RPMI7951 (cell line): ENCODE results near the gene PLPPR3. TPM values are rescaled to one million over a fixed set of nuclear protein-coding genes. Genes with fewer than 3 reads are reported as not detected.
"Not testable (repeated sequence)": the region's sequence is repeated elsewhere in the genome, so short reads cannot be mapped to it uniquely, and the experiment has no call there.

ENCODE experiments used
- DNase-seq: peaks from one replicate; pipeline ENCODE4 v3.0.0-alpha.2; 2012; ENCODE audit warnings: low read depth
- total RNA-seq: library from RNA; depleted of rRNA; stranded (reverse); fragments of >200 nt; shearing (Covaris generic); gene quantifications from 2 replicates; pipeline ENCODE4 v1.2.3, GENCODE V29; 2014

Gene PLPPR3
- total RNA-seq, 1 experiment from 2014 or later, result not detected

DNA sequence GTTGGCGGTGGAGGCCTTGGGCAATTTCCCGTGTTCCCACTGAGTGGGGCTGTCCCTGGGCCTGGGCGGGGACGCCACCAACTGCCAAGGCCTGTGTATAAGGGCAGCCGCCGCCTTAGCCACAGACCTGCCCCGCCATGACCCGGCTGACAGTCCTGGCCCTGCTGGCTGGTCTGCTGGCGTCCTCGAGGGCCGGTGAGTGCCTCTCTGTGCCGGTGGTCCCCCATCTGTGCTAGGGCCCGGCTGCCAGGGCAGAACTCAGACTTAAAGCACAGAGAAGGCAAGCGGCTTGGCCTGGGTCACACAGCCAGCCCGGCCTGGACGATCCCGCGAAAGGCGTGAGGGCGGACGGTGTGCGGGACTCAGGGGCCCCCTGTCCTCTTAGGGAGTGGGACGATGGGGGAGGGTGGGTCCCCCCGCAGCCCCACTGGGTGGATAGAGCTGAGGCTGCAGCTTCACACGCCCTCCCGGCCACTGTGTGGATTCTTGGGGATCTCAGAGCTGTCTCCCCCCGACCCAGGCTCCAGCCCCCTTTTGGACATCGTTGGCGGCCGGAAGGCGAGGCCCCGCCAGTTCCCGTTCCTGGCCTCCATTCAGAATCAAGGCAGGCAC is 6.1 kb upstream of the PLPPR3 start, which contains the start of gene AZU1:
Gene AZU1 (plus strand): TSS at position 128 of the 612 bp plus-strand sequence. CDS start 10 bp downstream, at position 138.
- DNase-seq, result no peak

DNA sequence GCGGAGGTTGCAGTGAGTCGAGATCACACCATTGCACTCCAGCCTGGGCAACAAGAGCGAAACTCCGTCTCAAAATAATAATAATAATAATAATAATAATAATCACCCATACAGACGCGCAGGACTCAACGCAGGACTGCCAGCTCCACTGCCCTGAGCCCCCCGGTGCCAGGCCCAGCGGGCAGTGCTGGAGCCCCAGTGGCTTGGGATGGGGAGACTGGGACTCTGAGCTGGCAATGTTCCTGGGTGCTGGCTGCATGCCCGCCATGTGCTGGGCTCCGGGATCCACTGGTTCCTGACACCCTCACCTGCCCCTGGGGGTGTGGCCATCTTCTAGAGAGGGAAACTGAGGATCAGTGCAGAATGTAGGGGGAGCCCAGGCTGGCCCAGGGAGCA is 5.6 kb upstream of the PLPPR3 start:
- no peak for DNase-seq

DNA sequence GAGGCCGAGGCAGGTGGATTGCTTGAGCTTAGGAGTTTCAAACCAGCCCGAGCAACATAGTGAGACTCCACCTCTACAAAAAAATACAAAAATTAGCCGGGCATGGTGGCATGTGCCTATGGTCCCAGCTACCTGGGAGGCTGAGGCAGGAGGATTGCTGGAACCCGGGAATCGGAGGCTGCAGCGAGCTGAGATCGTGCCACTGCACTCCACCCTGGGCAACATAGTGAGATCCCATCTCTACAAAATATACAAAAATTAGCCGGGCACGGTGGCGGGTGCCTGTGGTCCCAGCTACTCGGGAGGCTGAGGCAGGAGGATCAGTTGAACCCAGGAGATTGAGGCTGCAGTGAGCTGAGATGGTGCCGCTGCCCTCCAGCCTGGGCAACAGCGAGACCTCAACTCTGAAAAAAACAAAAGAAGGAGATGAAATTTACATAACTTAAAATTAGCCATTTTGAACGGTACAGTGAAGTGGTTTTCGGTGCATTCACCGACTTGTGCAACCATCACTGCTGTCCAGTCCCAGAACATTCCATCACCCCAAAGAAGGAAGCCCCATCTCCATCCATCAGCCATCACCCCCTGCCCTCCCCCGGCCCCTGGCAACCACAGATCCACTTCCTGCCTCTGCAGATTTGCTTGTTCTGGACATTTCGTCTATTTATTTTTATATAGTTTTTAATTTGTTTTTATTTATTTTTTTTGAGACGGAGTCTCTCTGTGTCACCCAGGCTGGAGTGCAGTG is 4.3 kb upstream of the PLPPR3 start:
- DNase-seq, result no peak

DNA sequence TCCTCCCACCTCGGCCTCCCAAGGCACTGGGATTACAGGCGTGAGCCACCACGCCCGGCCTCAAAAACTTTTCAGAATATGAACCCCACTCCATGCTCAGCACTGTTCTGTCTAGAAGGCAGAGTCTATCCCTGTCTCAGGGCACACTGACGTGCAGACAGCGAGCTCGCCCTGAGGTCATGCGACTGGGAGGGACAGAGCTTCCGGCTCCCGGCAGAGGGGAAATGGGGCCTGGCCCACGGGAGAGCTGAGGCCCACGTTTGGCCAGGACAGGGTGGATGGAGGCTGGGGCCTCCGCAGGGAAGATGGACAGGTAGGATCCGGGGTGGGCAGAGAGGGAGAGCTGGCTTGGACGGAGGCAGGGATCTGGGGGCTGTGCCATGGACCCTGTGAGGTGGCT is 3.1 kb upstream of the PLPPR3 start:
- DNase-seq, result no peak

DNA sequence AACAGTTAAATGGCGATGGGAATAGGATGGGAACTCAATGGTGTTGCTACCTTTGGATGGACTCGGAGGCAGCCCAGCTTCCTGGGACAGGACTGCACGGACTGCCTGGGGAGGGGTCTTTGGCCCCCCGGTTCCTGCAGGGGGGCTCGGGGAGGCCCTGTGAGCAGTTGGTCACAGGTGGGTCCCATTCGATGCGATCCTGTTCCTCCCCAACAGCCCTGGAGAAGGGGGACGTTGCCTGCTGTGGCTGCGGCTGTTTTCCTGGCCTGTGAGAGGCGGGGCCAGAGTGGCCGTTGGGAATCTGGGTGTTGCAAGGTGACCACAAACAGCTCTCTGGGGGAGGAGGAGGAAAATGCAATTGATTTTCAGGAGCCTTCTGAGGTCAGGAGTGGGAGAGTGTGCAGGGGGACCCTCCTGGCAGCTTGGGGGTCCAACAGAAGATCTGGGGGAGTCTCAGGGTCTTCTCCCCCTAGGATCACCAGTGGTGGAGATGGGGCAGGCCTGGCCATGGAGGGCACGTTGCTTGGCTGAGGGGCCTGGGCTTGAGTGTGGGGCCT is 1.9 kb upstream of the PLPPR3 start:
- peak; percentile 53 for DNase-seq

DNA sequence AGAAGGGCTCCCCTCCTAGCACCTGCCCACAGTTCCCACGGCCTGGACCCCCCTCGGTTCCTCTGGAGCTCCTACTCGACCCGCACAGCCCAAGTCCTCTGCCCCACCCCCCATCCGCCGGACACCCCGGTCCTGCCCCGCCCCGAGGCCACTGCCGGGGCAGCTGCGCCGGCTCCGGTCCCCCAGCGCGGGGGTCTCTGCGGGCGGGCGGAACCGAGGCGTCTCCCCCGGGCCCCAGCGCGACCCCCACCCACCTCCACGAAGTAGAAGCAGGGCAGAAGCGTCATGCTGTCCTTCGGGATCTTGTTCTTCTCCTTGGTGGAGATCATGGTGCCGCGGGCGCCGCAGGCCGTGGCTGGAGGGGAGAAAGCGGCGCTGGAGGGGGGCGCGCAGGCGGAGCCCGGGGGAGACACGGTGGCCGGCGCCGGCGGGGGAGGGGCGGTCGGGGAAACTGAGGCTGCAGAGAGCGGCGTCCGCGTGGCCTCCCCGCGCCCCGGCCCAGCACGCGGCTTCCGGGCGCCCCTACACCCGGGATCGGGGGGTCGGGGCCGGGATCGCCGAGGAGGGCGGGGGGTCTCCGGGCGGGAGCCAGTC is 427 bp downstream of the PLPPR3 start:
- DNase-seq, result no peak

DNA sequence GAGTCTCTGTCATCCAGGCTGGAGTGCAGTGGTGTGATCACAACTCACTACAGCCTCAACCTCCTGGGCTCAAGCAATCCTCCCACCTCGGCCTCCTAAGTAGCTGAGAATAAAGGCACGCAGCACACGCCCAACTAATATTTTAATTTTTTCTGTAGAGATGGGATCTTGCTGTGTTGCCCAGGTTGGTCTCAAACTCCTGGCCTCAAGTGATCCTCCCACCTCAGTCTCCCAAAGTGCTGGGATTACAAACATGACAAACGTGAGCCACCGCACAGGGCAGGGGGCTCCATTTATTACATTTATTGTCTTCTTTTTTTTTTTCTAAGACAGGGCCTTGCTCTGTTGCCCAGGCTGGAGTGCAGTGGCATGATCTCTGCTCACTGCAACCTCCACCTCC is 1.5 kb downstream of the PLPPR3 start:
- DNase-seq, result not testable (repeated sequence)

DNA sequence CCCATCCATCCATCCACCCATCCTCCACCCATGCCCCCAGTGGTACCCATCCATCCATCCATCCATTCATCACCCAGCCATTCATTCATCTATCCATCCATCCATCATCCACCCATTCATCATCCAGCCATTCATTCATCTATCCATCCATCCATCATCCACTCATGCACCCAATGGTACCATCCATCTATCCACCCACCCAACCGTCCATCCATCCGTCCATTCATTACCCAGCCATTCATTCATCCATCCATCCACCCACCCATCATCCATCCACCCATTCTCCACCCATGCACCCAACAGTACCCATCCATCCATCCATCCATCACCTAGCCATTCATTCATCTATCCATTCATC is 5.3 kb downstream of the PLPPR3 start:
- DNase-seq, result no peak

DNA sequence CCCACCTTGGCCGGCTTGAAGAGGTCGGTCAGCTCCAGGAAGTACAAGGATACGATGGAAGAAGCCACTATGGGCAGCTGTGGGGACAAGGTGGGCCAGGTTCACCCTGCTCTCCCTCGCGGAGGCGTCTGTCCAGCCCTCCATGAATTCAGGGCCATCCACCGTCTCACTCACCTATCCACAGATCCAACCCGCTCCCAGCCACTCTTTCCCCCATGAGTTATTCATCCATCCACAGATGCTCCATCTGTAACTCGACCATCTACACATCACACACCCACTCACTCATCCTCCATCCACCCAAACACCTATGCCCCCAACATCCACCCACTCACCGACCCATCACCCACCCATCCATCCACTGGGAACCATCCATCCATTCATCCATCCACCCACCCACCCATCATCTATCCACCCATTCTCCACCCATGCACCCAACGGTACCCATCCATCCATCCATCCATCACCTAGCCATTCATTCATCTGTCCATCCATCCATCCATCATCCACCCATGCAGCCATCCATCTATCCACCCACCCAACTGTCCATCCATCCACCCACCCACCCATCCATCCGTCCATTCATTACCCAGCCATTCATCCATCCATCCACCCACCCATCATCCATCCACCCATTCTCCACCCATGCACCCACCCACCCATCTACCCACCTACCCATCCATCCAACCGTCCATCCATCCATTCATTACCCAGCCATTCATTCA is 5.8 kb downstream of the PLPPR3 start:
- no peak for DNase-seq

DNA sequence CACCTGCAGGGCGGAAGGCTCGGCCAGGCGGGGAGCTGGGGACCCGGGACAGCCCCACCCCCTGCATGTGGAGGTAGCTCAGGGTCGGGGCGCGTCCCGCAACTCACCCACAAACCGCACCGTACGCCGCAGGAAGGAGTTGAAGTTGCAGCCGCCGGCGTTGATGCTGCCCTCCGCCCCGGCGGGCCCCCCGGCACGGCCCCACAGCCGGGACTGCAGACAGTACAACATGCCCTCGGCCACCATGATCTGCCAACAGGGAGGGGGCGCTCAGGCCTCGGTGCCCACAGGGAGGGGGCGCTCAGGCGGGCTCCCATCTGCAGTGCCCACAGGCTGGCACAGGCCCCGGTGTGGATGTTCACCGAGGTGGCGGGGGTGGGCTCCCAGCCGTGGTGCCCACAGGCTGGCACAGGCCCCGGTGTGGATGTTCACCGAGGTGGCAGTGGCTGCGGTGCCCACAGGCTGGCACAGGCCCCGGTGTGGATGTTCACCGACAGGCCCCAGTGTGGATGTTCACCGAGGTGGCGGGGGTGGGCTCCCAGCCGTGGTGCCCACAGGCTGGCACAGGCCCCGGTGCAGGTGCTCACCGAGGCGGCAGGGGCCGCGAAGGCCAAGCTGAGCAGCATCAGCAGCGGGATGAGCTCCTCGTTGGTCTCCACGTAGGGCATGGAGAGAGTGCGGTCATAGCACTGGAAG is 6.5 kb downstream of the PLPPR3 start:
- no peak for DNase-seq

DNA sequence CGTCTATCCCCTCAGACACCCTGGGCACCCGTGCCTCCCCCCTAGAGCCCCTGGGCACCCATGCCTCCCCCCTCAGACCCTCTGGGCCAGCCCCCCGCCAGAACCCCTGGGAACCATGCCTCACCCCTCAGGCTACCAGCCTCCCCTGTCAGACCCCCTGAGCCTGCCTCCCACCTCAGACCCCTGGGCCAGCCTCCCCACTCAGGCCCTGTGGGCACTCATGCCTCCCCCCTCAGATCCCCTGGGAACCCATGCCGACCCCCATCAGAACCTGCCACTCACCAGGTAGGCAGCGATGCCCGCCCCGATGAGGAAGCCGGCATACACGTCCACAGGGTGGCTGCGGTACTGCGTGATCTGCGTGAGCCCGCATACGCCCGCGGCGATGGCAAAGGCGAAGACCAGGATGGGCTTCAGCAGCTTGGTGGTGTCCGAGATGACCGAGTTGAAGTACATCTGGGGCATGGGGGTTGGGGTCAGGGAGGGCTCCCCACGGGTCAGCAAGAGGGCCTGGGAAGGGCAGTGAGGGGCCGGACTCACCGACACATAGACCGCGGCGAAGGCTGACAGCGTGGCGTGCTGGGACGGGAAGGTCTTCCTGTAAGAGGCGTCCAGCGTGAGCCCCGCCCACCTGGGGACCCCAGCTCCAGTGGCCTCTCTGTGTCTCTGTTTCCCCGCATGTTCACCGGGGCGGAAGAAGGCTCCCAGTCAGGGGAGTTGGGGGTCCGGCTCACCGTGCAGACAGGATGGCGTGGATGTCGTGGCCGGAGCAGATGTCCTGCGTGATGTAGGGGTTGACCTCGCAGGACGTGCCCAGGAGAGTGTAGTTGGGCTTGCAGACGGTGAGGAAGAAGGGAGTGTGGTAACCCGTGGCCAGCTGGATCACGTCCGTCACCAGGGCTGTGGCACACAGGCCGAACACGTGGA is 7.3 kb downstream of the PLPPR3 start:
- DNase-seq, result no peak

DNA sequence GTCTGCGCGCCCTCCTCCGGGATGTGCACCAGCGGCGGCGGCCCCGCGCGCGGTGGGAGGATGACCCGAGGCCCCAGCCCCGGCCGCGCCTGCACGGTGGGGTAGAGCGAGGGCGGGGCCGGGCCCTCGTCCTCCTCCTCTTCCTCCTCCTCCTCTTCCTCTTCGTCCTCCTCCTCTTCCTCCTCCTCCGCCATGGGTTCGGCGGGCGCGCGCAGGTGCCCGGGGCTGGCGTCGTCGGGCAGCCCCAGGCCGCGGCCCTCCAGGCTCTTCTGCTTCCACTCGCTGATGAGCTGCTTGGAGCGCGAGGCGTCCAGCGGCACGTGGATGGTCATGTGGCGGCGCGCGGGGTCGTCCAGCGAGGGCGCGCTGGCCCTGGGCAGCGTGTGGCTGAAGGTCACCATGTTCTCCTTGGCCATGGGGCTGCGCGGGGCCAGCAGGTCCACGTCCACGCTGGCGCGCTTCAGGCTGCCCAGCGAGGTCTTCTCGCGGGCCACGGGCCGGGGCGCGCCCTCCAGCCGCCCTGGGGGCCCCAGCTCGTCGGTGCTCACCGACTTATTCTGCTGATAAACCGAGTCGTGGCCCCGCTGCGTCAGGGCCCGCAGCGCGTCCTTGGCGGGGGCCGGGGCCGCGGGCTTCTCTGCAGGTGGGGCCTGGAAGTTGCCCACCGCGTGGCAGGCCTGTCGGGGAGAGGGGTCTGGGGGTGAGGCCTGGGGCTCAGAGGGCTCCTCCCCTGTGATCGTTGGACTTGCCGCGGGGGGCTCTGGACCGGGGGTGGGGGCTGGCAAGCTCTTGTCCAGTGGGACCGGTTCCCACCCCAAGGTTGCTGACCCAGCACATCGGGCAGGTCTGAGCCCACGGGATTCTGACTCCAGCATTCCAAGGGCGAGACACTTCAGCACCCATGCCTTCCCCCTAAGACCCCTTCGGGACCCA is 8.3 kb downstream of the PLPPR3 start:
- no peak for DNase-seq

DNA sequence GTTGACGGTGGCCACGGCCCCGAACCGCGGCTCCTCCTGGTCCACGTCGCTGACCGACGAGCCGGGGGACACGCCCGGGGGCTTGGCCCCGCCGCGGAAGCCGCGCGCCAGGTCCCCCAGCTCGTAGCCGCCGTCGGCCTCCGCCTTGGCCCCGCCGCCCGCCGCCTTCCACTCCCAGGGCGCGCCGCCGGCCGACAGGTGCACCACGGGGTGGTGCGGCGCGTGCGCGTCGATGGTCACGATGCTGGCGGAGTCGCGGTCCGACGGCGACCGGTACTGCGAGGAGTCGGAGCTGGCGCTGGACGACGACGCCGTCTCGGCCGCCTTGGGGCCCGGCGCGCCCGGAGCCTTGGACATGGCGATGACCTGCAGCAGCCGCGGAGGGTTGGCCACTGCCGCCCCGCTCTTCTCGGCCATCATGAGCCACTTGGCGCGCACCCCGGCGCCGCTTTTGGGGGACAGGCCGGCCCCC is 9.0 kb downstream of the PLPPR3 start:
- DNase-seq, result no peak

DNA sequence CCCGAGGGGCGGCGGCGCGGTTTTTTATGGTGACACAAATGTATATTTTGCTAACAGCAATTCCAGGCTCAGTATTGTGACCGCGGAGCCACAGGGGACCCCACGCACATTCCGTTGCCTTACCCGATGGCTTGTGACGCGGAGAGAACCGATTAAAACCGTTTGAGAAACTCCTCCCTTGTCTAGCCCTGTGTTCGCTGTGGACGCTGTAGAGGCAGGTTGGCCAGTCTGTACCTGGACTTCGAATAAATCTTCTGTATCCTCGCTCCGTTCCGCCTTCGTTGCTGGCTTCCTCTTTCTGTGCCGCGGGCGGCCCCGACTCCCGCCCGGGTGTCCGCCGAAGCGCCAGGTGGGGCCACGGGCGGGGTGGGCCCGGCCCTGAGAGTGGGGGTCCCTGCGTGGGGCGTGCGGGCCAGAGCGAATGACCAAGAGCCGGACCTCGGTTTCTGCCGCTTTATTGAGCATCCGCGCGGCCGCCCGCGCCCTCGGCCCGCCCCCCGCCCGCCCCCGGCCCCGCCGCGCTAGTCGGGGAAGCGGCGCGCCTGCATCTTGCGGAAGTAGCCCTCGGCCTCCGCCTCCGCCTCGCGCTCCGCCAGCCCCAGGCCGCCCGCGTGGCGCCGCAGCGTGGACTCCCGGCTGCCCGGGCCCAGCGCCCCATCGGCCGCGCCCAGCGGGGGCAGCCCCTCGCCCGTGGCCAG is 9.6 kb downstream of the PLPPR3 start:
- DNase-seq, result no peak

DNA sequence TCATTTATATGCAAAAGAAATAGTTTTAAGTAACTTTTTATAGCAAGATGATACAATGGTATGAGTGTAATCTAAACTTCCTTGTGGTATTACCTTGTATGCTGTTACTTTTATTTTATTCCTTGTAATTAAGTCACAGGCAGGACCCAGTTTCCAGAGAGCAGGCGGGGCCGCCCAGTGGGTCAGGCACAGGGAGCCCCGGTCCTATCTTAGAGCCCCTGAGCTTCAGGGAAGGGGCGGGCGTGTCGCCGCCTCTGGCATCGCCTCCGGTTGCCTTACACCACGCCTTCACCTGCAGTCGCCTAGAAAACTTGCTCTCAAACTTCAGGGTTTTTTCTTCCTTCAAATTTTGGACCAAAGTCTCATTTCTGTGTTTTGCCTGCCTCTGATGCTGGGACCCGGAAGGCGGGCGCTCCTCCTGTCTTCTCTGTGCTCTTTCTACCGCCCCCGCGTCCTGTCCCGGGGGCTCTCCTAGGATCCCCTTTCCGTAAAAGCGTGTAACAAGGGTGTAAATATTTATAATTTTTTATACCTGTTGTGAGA is 10.2 kb downstream of the PLPPR3 start:
- no peak for DNase-seq

DNA sequence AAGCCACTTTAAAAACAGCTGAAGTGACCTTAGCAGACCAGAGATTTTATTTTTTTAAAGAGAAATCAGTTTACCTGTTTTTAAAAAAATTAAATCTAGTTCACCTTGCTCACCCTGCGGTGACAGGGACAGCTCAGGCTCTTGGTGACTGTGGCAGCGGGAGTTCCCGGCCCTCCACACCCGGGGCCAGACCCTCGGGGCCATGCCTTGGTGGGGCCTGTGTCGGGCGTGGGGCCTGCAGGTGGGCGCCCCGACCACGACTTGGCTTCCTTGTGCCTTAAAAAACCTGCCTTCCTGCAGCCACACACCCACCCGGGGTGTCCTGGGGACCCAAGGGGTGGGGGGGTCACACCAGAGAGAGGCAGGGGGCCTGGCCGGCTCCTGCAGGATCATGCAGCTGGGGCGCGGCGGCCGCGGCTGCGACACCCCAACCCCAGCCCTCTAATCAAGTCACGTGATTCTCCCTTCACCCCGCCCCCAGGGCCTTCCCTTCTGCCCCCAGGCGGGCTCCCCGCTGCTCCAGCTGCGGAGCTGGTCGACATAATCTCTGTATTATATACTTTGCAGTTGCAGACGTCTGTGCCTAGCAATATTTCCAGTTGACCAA is 10.8 kb downstream of the PLPPR3 start:
- DNase-seq, result no peak

DNA sequence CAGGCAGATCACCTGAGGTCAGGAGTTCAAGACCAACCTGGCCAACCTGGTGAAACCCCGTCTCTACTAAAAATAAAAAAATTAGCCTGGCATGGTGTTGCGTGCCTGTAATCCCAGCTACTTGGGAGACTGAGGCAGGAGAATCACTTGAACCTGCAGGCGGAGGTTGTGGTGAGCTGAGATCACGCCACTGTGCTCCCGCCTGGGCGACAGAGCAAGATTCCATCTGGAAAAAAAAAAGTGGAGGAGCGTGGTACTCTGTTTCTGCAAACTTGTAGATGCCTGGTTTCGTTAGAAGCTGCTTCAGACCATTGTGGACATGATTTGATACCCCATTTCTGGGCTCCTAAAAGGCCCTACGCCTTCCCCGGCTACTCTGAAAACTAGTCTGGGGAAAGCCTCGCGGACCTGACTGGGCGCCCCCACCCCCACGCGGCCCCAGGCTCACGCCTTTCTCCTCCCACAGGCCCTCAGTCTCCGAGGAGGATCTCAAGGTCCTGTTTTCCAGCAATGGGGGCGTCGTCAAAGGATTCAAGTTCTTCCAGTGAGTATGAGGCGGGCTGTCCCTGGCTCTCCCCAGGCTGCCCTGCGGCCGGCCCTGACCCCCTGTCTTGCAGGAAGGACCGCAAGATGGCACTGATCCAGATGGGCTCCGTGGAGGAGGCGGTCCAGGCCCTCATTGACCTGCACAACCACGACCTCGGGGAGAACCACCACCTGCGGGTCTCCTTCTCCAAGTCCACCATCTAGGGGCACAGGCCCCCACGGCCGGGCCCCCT is 11.5 kb downstream of the PLPPR3 start:
- no peak for DNase-seq
